IPS-18a (cell line): ENCODE data around the gene PRDM8.
"Not testable (repeated sequence)": the region's sequence is repeated elsewhere in the genome, so short reads cannot be mapped to it uniquely, and the experiment has no call there.

Source experiments
- H3K27ac ChIP-seq: one replicate; pipeline ENCODE4 v1.5.1; 2013; ENCODE audit warnings: low read length
- H3K27me3 ChIP-seq: one replicate; pipeline ENCODE4 v1.6.1; 2013; ENCODE audit warnings: mild to moderate bottlenecking, low read length; ENCODE audit not compliant: control insufficient read depth, insufficient read depth
- H3K36me3 ChIP-seq: one replicate; pipeline ENCODE4 v1.6.1; 2013; ENCODE audit warnings: low read depth, low read length; ENCODE audit not compliant: control insufficient read depth
- H3K4me1 ChIP-seq: one replicate; pipeline ENCODE4 v1.6.1; 2013; ENCODE audit warnings: low read depth, low read length; ENCODE audit not compliant: control insufficient read depth
- H3K4me3 ChIP-seq: one replicate; pipeline ENCODE4 v1.5.1; 2013; ENCODE audit warnings: low read length
- H3K9ac ChIP-seq: one replicate; pipeline ENCODE4 v1.6.1; 2013; ENCODE audit warnings: mild to moderate bottlenecking, low read length, moderate library complexity
- H3K9me3 ChIP-seq: one replicate; pipeline ENCODE4 v1.6.1; 2013; ENCODE audit warnings: low read depth, low read length; ENCODE audit not compliant: control insufficient read depth

Gene PRDM8

DNA sequence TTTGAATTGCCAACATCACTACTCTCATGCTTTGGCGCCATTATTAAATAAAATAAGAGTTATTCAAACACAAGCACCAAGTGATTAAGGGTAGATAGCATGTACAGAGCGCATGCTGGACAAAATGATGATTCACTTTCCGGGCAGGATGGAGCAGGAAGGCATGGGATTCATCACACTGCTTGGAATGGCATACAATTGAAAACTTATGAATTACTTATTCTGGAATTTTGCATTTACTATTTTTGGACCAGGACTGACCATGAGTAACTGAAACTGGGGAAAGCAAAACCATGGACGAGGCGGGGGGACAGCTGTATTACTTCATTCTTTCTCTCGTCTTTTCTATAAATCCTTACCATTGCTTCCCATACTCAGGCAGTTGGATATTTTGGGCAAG, 40.7 kb downstream of the PRDM8 start:
- Histone ChIP-seq H3K27me3 (no peaks in the 10 kb centered on the region), H3K9me3 (no peaks in the 10 kb centered on the region), H3K27ac (no peak overlapping the region), H3K36me3 (no peaks in the 10 kb centered on the region), H3K4me3 (no peak overlapping the region), H3K4me1 (no peaks in the 10 kb centered on the region), H3K9ac (no peak overlapping the region)

DNA sequence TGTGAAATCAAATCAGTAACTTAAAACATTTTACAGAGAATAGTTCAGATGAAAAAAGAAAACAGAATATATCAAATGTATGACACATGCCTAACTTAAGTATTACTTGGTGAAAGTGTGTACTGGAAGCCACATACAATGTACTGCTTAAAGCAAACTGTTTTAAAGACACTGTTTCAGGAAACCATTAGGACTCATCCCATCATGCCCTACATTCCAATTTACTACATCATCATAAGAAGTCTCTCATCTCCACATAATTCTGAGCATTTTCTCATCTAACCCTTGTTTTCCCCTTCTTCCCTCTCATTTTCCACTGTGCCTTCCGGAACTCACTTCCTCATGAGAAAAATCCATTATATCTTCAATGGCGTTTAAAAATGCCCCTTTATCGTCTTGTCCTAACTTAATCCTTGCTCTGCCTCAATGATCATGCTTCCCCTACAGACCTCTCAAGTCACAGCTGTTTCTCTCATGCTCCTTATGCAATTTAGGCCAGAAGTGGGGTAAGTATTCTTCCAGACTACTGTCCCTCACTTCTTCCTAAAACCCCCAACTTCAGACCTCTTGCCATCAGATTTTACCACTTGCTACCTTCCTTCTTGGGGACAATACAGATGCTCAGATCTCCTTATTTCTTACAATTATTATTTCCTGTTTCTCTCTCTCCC, 42.3 kb downstream of the PRDM8 start:
- no peak overlapping the region for H3K27ac ChIP-seq
- no peaks in the 10 kb centered on the region for H3K27me3 ChIP-seq
- no peak overlapping the region for H3K9ac ChIP-seq
- H3K4me3 ChIP-seq = no peak overlapping the region
- no peaks in the 10 kb centered on the region for H3K4me1 ChIP-seq
- H3K36me3 ChIP-seq = no peaks in the 10 kb centered on the region
- H3K9me3 ChIP-seq = no peaks in the 10 kb centered on the region

DNA sequence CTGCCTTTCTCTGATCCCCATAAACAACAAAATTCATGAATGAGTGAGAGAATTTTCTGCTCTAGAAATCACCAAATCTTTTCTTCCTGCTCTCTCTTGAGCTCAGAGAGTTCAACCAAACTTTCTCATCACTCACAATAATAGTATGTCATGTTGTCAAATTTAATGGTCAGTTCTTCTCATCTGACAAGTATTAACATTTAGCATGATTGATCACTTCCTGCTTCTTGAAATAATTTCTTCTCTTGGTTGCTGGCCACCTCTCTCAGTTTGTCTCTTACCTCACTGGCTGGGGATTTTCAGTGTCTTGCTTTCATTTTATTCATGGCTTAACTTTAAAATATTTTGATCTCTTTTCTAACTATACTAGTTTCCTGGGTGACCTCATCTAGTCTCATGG, 43.7 kb downstream of the PRDM8 start:
- Histone ChIP-seq H3K27ac (no peak overlapping the region), H3K36me3 (no peaks in the 10 kb centered on the region), H3K9ac (no peak overlapping the region), H3K9me3 (no peaks in the 10 kb centered on the region), H3K4me1 (no peaks in the 10 kb centered on the region), H3K27me3 (peaks cover 2% of the 10 kb centered on the region), H3K4me3 (no peak overlapping the region)

DNA sequence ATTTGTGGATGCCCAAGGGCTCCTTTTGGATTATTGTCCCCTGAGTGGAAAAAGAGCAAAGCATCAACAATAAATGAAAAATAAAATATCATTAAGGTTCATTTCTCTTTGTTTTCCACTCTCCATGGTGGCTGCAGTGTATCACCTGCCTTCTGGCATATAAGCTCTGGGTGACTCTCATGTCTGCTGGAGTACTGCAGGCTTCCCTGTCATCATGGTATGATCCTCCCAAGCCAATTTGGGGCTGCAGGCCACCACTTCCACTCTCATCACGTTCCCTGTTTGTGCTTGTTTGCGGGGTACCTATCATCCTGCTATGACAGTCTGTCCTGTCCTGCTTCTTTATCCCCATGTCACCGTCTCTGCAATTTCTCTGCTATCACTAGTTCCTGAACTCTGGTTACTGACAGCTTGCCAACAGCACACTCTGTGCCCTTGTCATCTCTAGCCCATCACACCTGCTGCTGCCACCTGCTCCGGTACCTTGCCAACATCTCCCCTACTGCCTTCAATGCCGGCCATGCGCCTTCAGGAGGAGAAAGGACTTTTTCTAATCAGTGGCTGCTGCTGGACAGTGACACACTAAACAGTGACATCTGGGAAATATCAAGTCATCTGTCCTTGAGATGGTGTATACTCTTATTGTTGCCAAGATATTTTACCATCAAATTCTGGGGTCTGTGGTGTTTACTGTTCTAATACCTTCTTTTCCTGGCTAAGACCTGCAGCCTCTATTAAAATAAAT, 46.1 kb downstream of the PRDM8 start:
- Histone ChIP-seq H3K4me3 (no peak overlapping the region), H3K9ac (no peak overlapping the region), H3K27ac (no peak overlapping the region), H3K36me3 (no peaks in the 10 kb centered on the region), H3K4me1 (no peaks in the 10 kb centered on the region), H3K9me3 (no peaks in the 10 kb centered on the region), H3K27me3 (peaks cover 5% of the 10 kb centered on the region)

DNA sequence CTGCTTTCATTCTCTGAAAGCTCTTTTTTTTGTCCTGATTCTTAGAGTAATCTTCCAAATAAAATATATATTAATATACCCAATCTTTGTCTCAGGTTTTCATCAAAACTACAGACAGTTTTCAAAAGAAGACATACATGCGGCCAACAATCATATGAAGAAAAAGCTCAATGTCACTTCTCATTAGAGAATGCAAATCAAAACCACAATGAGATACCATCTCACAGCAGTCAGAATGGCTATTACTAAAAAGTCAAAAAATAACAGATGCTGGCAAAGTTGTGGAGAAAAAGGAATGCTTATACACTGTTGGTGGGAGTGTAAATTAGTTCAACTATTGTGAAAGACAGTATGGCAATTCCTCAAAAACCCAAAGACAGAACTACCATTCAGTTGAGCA, 50.2 kb downstream of the PRDM8 start:
- not testable (repeated sequence) for H3K4me3 ChIP-seq, H3K36me3 ChIP-seq, H3K27me3 ChIP-seq, H3K9me3 ChIP-seq, H3K27ac ChIP-seq, H3K4me1 ChIP-seq, H3K9ac ChIP-seq

DNA sequence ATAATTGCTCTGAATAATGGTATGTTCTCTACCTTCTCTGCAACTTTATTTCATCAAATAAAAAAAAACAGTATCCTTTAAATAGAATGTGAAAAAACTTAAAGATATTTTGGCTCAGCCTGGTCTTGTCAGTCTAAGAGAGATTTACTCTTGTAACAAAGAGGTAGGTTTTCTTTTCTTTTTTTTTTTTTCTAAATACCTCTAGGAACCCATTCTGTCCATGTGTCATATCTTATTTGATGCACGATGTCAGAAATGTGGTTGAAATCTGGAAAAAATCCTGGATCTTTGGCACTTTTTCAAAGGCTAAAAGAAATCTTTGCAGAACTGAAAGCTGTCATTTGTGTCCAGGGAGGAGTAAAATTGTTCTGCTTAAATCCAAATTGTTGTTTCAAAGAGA, 51.8 kb downstream of the PRDM8 start:
- Histone ChIP-seq H3K27ac (no peak overlapping the region), H3K27me3 (peaks cover 5% of the 10 kb centered on the region), H3K4me1 (no peaks in the 10 kb centered on the region), H3K4me3 (no peak overlapping the region), H3K9me3 (no peaks in the 10 kb centered on the region), H3K36me3 (no peaks in the 10 kb centered on the region), H3K9ac (no peak overlapping the region)

DNA sequence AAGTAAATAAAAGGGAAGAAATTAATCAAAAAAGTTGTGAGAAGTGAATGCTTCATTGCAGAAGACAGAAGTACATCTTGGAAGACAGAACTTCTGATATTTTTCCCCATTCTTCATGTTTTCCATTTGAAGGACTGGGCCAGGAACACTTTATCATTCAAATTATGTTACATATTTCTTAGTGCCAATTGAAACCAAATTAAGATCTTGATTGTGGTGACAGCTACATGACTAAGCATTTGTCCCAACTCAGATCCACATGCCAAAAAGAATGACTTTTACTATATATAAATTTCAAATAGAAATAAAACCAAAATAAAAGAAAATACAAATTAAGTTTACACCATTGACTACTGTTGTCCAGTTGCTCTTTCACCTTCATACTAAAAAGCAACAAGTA, 55.1 kb downstream of the PRDM8 start:
- Histone ChIP-seq H3K4me3 (no peak overlapping the region), H3K9ac (no peak overlapping the region), H3K36me3 (no peaks in the 10 kb centered on the region)

DNA sequence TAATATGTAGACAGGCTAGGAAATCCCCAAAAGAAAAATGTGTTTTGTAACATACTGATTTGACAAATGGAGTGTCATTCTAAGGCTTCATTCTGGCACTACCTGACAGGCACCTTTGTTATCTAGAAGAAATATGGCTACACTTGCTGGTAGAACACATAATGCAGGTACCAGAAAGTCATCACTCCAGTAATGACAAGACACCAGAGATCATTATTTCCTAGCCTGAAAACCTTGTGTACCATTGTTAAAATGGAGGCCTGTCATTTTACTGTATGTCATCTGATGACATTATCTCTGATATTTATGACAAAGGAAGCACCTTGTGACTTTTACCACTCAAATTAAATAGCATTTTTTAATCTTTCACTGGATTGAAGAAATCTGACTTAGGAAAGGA, 55.6 kb downstream of the PRDM8 start:
- Histone ChIP-seq H3K4me1 (no peaks in the 10 kb centered on the region), H3K36me3 (no peaks in the 10 kb centered on the region), H3K27ac (no peak overlapping the region), H3K9me3 (no peaks in the 10 kb centered on the region), H3K9ac (no peak overlapping the region), H3K27me3 (peaks cover 13% of the 10 kb centered on the region), H3K4me3 (no peak overlapping the region)

More for the DNA sequence above, 55.1 kb downstream of the PRDM8 start:
- Histone ChIP-seq H3K9me3 (no peaks in the 10 kb centered on the region), H3K27ac (no peak overlapping the region), H3K4me1 (no peaks in the 10 kb centered on the region), H3K27me3 (peaks cover 13% of the 10 kb centered on the region)

DNA sequence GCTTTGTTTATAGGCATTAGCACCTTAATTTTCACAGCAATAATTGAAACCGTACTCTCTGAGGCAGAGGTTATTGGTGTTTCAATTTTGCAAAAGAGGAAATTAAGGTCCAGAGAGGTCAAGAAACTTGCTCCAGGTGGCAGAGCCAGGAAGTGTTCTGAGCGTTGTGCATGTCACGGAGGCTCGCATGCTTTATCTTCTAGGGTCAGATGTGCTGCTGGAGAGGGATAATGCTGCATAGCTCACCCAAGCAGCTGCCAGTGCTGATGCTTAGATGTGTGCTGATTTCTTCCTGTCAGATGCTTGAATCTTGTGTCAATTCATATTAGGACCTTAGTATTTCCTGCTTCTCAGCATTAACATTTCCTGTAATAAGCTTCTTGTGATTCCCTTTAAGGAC, 56.2 kb downstream of the PRDM8 start:
- Histone ChIP-seq H3K27me3 (peaks cover 15% of the 10 kb centered on the region), H3K4me3 (no peak overlapping the region), H3K4me1 (no peaks in the 10 kb centered on the region), H3K9me3 (no peaks in the 10 kb centered on the region), H3K9ac (no peak overlapping the region), H3K36me3 (no peaks in the 10 kb centered on the region), H3K27ac (no peak overlapping the region)
